NCI-H1417 (cell line): ENCODE measurements around the gene CHRNE.

Experiments used
- DNase-seq, 3 experiments: peaks; one replicate each; lab custom pipeline; 2025; lab: John Stamatoyannopoulos, UW

CHRNE gene

GRCh38 chr17:4854111-4854681, 48.7 kb downstream of the CHRNE start:
- peak; percentile 32 to 64 (median 32) for DNase-seq

GRCh38 chr17:4853208-4853671, 49.7 kb downstream of the CHRNE start:
- DNase-seq: no peak

GRCh38 chr17:4852567-4853207, 50.2 kb downstream of the CHRNE start:
- DNase-seq: no peak

GRCh38 chr17:4851084-4851483, 51.8 kb downstream of the CHRNE start:
- DNase-seq: no peak

GRCh38 chr17:4850246-4850645, 52.7 kb downstream of the CHRNE start:
- DNase-seq: no peak

- DNase-seq: no peak
These were observed 53.8 kb downstream of the CHRNE start for GRCh38 chr17:4849011-4849536.
